TTC549 (cell line): ENCODE data around the gene FAM229A.

ENCODE experiments used
- FAIRE-seq: peaks from 2 replicates; lab custom pipeline; 2012; peaks lifted over from hg19 to GRCh38; lab: Jason Lieb, UNC

Gene FAM229A

DNA sequence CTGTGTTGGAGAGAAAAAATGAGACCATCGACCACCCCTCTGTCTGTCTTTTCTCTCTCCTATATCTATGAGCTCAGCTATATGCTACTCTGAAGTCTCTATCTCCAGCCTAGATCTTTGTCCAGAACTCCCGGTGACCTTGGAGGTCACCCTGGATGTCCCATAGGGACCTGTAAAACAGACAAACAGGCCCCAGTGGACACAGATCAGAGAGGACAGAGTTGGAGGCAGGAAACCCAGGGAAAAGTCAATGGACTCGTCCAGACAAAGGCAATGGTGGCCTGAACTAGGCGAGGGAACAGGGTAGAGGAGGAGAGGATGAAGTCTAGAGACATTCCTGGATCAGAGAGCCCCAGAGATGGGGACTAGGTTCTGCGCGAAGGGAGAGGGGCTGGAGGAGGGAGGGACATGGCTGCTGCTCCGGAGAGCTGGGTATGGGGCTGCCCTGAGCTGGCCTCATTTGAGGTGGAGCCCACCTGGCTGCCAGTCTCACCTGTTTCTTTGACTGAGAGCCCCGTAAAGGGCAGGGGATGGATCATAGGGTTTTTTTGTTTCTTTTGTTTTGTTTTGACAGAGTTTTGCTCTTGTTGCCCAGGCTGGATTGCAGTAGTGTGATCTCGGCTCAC lies 15.6 kb downstream of the FAM229A start:
- no peak for FAIRE-seq

GRCh38 chr1:32345289-32345827 lies 16.9 kb downstream of the FAM229A start:
- FAIRE-seq, result no peak

- FAIRE-seq, result no peak
Measured at GRCh38 chr1:32342704-32343103, 19.6 kb downstream of the FAM229A start.

DNA sequence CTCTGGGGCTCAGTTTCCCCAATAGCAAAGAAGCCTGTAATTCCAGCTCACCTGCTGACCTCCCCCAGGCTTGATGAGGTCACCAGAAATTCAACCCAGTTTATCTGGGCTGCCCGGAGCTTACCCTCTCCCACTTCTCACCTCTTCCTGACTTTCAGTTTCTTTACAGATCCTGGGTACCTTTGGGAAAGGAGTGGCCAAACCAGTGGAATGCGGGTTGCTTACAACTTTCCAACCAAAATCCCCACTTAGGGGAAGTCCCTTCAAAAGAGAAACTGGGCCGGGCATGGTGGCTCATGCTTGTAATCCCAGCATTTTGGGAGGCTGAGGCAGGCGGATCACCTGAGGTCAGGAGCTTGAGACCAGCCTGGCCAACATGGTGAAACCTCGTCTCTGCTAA lies 20.3 kb downstream of the FAM229A start:
- FAIRE-seq, result no peak

GRCh38 chr1:32341186-32341757 lies 21.0 kb downstream of the FAM229A start:
- no peak for FAIRE-seq

DNA sequence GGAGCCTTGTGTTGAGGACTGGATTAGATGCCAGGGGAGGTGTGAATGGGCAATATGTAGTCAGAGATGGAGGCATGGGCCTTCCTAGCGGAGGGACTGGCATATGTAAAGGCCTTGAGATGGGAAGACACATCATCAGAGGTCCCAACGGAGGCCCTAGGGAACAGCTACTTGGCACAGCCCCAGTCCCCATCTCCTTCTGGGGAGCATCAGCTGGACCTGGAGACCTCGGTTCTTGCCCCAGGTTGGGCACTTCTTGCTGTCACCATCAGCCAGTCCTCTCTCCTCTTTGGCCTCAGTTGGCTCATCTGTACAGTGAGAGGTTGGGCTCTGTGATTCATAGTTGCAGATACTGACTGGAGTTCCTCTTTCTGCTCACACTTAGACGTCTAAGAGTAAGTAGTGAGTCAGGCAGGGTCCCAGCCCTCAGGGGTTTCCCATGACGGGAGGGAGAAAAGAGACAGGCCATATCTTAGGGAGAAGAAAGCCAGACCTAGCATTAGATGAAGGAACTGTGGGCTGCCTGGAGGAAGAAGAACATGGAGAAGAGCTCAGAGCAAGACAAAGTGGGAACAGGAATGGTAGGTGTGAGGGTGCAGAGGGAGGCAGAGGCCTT lies 22.8 kb downstream of the FAM229A start:
- FAIRE-seq, result no peak

GRCh38 chr1:32338637-32339145 lies 23.6 kb downstream of the FAM229A start:
- FAIRE-seq, result no peak

DNA sequence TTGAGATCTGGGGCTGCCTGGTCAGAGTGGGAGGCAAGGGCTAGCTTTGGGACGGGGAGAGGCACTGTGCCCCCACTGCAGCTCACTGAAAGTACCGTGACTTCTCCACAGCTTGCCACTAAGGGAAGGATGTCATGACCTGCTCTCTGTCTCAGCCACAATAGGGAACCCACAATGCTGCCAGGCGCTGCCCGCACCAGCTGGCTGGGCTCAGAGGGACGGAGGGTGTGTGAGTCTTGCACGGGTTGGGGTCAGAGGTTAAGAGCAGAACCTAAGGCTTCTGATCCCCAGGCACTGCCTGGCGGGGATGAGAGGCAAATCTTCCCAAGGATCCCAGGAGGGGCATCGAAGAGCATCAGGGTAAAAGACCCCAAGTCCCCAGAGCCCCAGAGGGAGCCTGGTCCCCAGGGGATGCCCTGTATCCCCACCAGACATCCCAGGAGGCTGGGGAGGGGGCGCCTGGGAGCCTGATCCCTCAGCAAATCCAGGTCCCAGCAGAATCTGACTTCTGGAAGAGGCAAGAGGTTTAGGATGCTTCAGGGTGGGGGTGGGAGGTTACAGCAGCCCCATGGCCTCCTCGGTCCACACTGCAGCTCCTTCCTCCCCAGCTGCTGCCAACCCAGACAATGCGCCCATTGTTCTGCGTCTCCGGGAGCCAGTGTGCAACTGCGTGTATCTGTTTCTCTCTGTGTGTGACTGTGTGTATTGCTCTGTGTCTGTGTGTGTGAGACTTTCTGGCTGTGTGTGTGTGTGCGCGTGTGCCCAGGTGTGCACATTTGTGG lies 24.2 kb downstream of the FAM229A start:
- no peak for FAIRE-seq

DNA sequence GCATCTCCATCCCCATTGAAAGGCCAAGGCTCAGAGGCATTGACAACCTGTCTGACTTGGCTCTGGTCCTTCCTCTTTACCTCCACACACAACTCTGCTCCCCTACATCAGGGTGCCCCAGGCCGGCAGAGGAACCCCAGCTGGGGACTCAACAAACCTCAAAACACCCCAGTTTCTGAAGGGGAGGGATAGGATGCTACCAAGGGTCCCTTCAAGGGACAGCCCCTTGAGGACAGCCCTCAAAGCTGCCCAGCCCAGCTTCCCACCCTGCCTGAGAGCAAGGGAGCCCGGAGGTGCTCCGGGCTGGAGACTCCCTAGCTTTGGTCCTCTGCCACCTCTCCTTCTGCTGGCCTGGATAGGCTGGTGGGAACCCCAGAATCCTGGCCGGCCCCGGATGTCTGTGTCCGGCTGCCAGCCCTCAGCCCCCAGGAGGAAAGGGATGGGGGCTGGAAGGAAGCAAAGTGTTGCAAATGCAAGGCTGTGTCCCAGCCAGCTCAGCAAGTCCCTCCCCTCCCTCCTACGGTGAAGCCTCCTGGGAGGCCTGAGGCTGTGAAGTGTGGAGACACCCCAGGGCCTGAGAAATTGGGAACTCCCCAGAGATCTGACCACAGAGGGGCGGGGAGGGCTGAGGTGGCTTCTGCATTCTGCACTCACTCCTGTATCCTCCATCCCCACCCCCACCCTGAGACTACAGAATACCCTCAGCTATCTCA lies 25.2 kb downstream of the FAM229A start:
- FAIRE-seq, result no peak

DNA sequence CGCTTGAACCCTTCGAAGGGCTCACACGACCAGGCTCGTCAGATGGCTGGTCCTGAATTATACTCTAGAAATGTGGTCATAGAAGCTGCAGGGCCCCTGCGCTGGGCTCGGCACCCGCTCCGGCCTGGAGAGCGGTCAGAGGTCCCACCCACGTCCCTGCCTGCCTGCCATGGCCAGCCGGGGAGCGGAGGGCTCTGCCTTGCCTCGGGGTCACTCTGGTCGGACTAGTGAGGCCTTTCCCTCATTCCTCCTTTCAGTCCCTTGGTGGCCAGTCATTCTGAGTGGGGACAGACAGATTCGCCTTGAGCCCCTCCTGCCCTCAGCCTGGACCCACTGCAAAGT lies 25.7 kb downstream of the FAM229A start:
- FAIRE-seq, result no peak

- FAIRE-seq, result no peak
Measured at GRCh38 chr1:32335790-32336590, 26.3 kb downstream of the FAM229A start, which contains the start of gene MARCKSL1. TSS of gene MARCKSL1 (minus strand) at chr1:32336233. CDS start at chr1:32336033, 200 bp downstream.

DNA sequence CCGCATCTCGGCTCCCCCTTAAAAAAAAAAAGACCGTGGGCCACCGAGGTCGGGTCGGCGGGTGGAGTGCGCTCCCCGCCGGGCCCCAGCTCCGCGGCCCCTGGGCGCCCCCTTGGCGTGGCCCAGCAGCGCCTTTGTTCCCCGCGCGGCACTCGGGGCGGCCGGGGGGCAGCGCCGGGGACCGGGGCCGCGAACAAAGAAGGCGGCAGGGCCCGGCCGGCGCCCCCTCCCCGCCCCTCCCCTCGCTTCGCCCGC lies 26.8 kb downstream of the FAM229A start:
- no peak for FAIRE-seq

- no peak for FAIRE-seq
Measured at GRCh38 chr1:32334864-32335534, 27.3 kb downstream of the FAM229A start.

- FAIRE-seq, result no peak
Measured at GRCh38 chr1:32334274-32334861, 27.9 kb downstream of the FAM229A start.

DNA sequence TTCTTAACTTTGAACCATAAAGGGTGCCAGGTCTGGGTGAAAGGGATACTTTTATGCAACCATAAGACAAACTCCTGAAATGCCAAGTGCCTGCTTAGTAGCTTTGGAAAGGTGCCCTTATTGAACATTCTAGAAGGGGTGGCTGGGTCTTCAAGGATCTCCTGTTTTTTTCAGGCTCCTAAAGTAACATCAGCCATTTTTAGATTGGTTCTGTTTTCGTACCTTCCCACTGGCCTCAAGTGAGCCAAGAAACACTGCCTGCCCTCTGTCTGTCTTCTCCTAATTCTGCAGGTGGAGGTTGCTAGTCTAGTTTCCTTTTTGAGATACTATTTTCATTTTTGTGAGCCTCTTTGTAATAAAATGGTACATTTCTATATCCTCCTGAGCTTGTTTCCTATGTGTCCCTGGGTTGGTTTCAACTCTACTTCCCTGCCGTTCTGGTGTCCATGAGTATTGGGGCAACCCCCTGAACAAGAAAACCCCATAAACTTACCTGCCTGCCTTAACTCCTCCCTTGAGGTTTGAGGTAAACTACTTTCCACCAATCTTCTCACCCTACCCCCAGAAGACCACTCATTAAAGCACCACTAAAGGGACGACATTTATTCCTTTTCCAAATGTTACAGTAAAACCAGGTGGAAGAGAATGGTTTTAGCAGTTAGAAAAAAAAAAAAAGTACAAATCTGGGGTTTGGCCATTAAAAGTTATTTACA lies 28.9 kb downstream of the FAM229A start:
- FAIRE-seq, result no peak

- no peak for FAIRE-seq
Measured at GRCh38 chr1:32332290-32333079, 29.8 kb downstream of the FAM229A start.

- no peak for FAIRE-seq
Measured at GRCh38 chr1:32331549-32331948, 30.7 kb downstream of the FAM229A start.

GRCh38 chr1:32330558-32331151 lies 31.6 kb downstream of the FAM229A start:
- FAIRE-seq, result no peak
